ENCODE data around the gene CELA2A. TPM values are rescaled to one million over a fixed set of nuclear protein-coding genes. Genes with fewer than 3 reads are reported as not detected.

The CELA2A gene
- total and polyA plus RNA-seq, 9 of the 15 experiments (the other 6 are each of a cell fraction or from before 2014, with no cell fraction given) = 0.62 TPM; not detected in 8

- Histone ChIP-seq H3K9me3 (replicated peaks; ENCODE audit: control insufficient read depth, insufficient read depth, low read depth, low read length) (no peaks in the 10 kb centered on the region), H2AFZ (ENCODE audit: low read depth, low read length) (no peak overlapping the region), H4K20me1 (replicated peaks; ENCODE audit: control insufficient read depth, insufficient read depth, low read length) (no peaks in the 10 kb centered on the region), H3K4me3 (no peak overlapping the region), H3K79me2 (ENCODE audit: control insufficient read depth, insufficient read depth, low read length) (no peaks in the 10 kb centered on the region), H3K9ac (ENCODE audit: insufficient read depth in 1 of 2, low read depth in 2 of 2, low read length in 2 of 2) (no peak overlapping the region), H3K27me3 (ENCODE audit: control insufficient read depth in 2 of 2, insufficient read depth in 2 of 2, low read length in 2 of 2) (no peaks in the 10 kb centered on the region), H3K27ac (ENCODE audit: extremely low read depth, low read depth, low read length) (no peak overlapping the region), H3K4me2 (ENCODE audit: insufficient read depth, low read length) (no peak overlapping the region), H3K4me1 (replicated peaks in 1 of 2; ENCODE audit: control insufficient read depth in 2 of 2, insufficient read depth in 2 of 2, low read length in 2 of 2) (peaks cover 0 to 4% of the 10 kb centered on the region in 2 experiments; a peak in 1 of 5 replicates), H3K36me3 (ENCODE audit: control insufficient read depth, insufficient read depth, low read length) (peaks cover 17% of the 10 kb centered on the region; the same call in 2 of the 3 replicates), H3K9me1 (ENCODE audit: control insufficient read depth, insufficient read depth, low read length) (no peaks in the 10 kb centered on the region)
- no peak for FAIRE-seq
- no peak for DNase-seq (ENCODE audit: extremely low read depth in 1 of 4, low spot score in 3 of 4)
- 44% methylated on average over 3 of the region's 3 CpGs for WGBS (ENCODE audit: insufficient coverage, low coverage, missing lambda C conversion rate)
- in situ Hi-C loops (cut with MboI) = no loop called here
- no peak for TF ChIP-seq ZBTB2 (IDR thresholded peaks at IDR 0.05)
- no peak for TF ChIP-seq HNRNPK (IDR thresholded peaks at IDR 0.05; ENCODE audit: low read depth, low read length, poor library complexity, severe bottlenecking)
- TF ChIP-seq NFRKB (IDR thresholded peaks at IDR 0.05; ENCODE audit: low read depth) = no peak
- no peak for TF ChIP-seq PBX2 (CRISPR knock-in tag; IDR thresholded peaks at IDR 0.05; ENCODE audit: low read depth)
- TF ChIP-seq PBX2 (tag; conservative IDR thresholded peaks at IDR 0.05; ENCODE audit: low read depth) = no peak
- no peak for TF ChIP-seq PYGO2 (tag; IDR thresholded peaks at IDR 0.05)
- no peak for ATAC-seq
- intact Hi-C loops (cut with micrococcal nuclease) = no loop called here
- ChIA-PET POLR2A (interaction anchor here (1.3 kb wide), 1 partner anchor 11 kb away, joined by 4 read pairs; no protein-coding TSS in a partner anchor), CTCF (ENCODE audit: low intra/inter-chr PET ratio) (no interaction called here)
- no TSS peak for BruUV-seq (replicated peaks)
Observed at GRCh38 chr1:15488371-15488770, 31.8 kb downstream of the CELA2A start.

All from K562 (cell line).